ENCODE results near the gene A2M. TPM values are rescaled to one million over a fixed set of nuclear protein-coding genes. Genes with fewer than 3 reads are reported as not detected.

The A2M gene
- total and polyA plus RNA-seq, 10 donors = 28.9 to 975 (median 409) TPM

- 80 to 90% (median 85%) methylated on average over 2 of the region's 2 CpGs for WGBS, 5 donors
- TF ChIP-seq POLR2A (IDR thresholded peaks at IDR 0.05) (no peak), CTCF (IDR thresholded peaks at IDR 0.05 in 8 of 11, conservative IDR thresholded peaks at IDR 0.05 in 3 of 11) (no peak), POLR2AphosphoS5 (IDR thresholded peaks at IDR 0.05) (no peak)
- no peak overlapping the region for H3K4me3 ChIP-seq
- no peaks in the 10 kb centered on the region for H3K27me3 ChIP-seq (replicated peaks in 1 of 7)
- H3K36me3 ChIP-seq = peaks cover 0 to 2% (median 0%) of the 10 kb centered on the region in 6 donors
- H3K9me3 ChIP-seq = peaks cover 0 to 28% (median 21%) of the 10 kb centered on the region in 8 donors
- no peaks in the 10 kb centered on the region for H3K4me1 ChIP-seq
- no peak for DNase-seq
- intact Hi-C loops (cut with DNase I; ENCODE audit: low total_unique reads) = no loop called here
- H3K27ac ChIP-seq = no peak overlapping the region
Observed at GRCh38 chr12:9148926-9149325, 33.2 kb upstream of the A2M start.

GRCh38 chr12:9147461-9147860 is 31.7 kb upstream of the A2M start:
- Histone ChIP-seq H3K27me3 (replicated peaks in 1 of 7) (no peaks in the 10 kb centered on the region), H3K4me1 (no peaks in the 10 kb centered on the region), H3K36me3 (peaks cover 0 to 2% (median 0%) of the 10 kb centered on the region in 6 donors), H3K27ac (no peak overlapping the region), H3K9me3 (peaks cover 0 to 35% (median 23%) of the 10 kb centered on the region in 8 donors), H3K4me3 (no peak overlapping the region)
- intact Hi-C loops (cut with DNase I; ENCODE audit: low total_unique reads) = no loop called here
- 89 to 97% (median 94%) methylated on average over 2 of the region's 2 CpGs for WGBS, 5 donors
- DNase-seq = no peak
- TF ChIP-seq CTCF (IDR thresholded peaks at IDR 0.05 in 8 of 11, conservative IDR thresholded peaks at IDR 0.05 in 3 of 11) = no peak
- no peak for TF ChIP-seq POLR2A (IDR thresholded peaks at IDR 0.05)
- no peak for TF ChIP-seq POLR2AphosphoS5 (IDR thresholded peaks at IDR 0.05)

GRCh38 chr12:9144730-9145106 is 29.0 kb upstream of the A2M start:
- intact Hi-C loops (cut with DNase I; ENCODE audit: low total_unique reads) = no loop called here
- WGBS, 5 donors = 60 to 86% (median 76%) methylated on average over 4 of the region's 4 CpGs
- Histone ChIP-seq H3K36me3 (no peaks in the 10 kb centered on the region), H3K27ac (no peak overlapping the region), H3K9me3 (peaks cover 0 to 39% (median 23%) of the 10 kb centered on the region in 8 donors), H3K4me1 (no peaks in the 10 kb centered on the region), H3K4me3 (no peak overlapping the region), H3K27me3 (replicated peaks in 1 of 7) (no peaks in the 10 kb centered on the region)
- TF ChIP-seq POLR2A (IDR thresholded peaks at IDR 0.05) (no peak), CTCF (IDR thresholded peaks at IDR 0.05 in 8 of 11, conservative IDR thresholded peaks at IDR 0.05 in 3 of 11) (no peak), POLR2AphosphoS5 (IDR thresholded peaks at IDR 0.05) (no peak)
- no peak for DNase-seq

- Histone ChIP-seq H3K36me3 (no peaks in the 10 kb centered on the region), H3K4me3 (no peak overlapping the region), H3K4me1 (no peaks in the 10 kb centered on the region), H3K27me3 (replicated peaks in 1 of 7) (no peaks in the 10 kb centered on the region), H3K9me3 (peaks cover 0 to 39% (median 23%) of the 10 kb centered on the region in 8 donors), H3K27ac (no peak overlapping the region)
- intact Hi-C loops (cut with DNase I; ENCODE audit: low total_unique reads) = no loop called here
- 86 to 98% (median 91%) methylated on average over 3 of the region's 3 CpGs for WGBS, 5 donors
- DNase-seq = no peak
- no peak for TF ChIP-seq CTCF (IDR thresholded peaks at IDR 0.05 in 8 of 11, conservative IDR thresholded peaks at IDR 0.05 in 3 of 11)
- no peak for TF ChIP-seq POLR2A (IDR thresholded peaks at IDR 0.05)
- no peak for TF ChIP-seq POLR2AphosphoS5 (IDR thresholded peaks at IDR 0.05)
Observed at GRCh38 chr12:9143929-9144729, 28.4 kb upstream of the A2M start.

All from spleen (tissue), 11 donors.